GM12873 (cell line): ENCODE data around the gene FHOD3.

ENCODE experiments used
- CTCF ChIP-seq: IDR thresholded peaks from 2 replicates; pipeline ENCODE4 v1.5.1; 2012; ENCODE audit warnings: low read depth, mild to moderate bottlenecking, moderate library complexity, low read length, control low read depth; ENCODE audit not compliant: insufficient read depth; ENCODE audit errors: missing control alignments

Gene FHOD3

DNA sequence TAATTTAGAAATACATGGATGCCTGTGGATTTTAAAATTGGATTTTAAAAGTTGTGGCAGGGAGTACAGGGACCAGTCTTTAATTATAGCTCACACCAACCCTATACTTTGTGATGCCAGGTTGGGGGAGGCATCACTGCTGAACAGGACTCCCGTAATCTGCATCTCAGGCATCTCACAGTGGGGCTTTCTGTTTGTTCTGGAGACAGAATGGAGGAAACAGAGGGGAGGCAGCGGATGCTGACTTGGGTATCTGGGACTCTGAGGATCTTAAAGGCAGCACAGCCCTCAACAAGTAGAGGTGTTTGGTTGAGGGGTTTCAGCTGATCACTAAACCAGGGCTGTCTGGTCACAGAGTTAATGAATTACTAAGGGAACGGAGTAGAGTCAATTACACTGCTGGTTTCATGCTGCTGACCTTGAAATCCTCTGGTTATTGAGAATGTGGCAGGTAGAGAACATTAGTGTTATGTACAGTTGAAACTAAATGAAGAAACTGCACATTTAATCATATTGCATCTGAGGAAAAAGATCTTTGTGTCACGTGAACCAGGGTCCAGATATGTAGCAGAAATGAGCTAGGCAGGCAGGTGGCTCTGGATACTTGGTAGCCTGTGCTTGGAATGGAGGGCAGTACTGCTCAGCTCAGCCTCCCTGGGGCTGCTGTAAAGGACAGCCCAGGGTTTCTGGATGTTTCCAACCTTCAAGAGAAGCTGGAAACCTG lies 40.3 kb downstream of the FHOD3 start:
- TF ChIP-seq CTCF = no peak

GRCh38 chr18:36338403-36338933 lies 41.0 kb downstream of the FHOD3 start:
- no peak for TF ChIP-seq CTCF

- no peak for TF ChIP-seq CTCF
Observed at GRCh38 chr18:36340246-36340645, 42.7 kb downstream of the FHOD3 start.

DNA sequence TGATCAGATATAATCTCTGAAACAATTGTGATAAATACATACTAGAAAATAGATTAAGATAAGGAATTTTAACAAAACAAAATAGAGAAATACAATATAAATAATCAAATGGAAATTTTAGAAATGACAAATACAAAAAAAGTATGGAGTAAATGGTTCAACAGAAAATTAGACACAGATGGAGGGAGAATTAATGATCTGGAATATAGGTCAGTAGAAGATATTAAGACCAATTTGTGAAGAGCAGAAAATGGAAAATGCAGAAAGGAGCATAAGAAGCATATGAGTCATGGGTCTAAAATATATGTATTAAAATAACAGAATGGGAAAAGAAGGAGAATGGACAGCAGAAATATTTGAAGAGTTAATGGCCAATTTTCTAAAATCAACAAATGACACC lies 44.4 kb downstream of the FHOD3 start:
- TF ChIP-seq CTCF = no peak

DNA sequence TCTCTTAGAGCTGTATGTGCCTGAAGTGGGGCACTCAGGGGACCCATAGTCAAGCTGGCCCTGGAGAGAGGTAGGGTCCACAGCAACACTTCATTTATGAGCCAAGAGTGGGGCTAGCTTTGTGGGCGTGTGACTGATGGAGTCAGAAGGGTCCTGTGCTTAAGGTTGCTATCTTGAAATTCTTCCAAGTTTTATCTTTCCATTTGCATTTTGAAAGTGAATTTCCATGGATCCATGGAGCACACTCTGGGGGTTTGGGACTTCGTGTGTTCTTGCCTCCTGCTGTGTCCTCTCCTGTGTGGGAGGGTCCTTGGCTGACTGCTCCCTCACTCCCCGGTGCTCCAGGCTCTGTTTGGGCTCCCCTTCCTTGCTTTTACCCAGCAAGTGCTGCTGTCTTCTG lies 50.8 kb downstream of the FHOD3 start:
- TF ChIP-seq CTCF = no peak

GRCh38 chr18:36348971-36349417 lies 51.5 kb downstream of the FHOD3 start:
- TF ChIP-seq CTCF = no peak

- TF ChIP-seq CTCF = no peak
Observed at GRCh38 chr18:36349552-36349951, 52.0 kb downstream of the FHOD3 start.
